ENCODE results near the gene ZNF275.

Gene ZNF275

DNA sequence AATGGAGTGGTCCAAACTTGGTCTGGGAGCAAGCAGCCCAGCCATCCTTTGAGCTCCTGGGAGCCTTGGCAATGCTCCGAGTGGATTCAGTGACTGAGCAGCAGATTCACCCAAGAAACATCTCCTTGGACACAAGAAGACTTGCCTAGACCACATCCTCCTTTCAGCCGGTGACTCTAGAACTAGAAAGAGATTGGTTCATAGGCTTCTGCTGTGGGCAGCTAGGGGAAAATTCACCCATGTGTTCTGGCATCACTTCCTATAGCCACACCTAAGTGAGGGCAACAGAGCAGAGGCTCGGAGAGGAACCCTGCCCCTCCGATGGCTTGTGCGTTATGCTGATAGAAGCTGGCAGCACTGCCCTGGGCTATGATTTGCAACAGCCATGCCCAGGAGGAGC is 16.0 kb downstream of the ZNF275 start:
- WGBS, 2 donors (ENCODE audit: extremely low coverage in 2 of 2, insufficient read length in 2 of 2, insufficient replicate concordance in 1 of 2), result no CpG with 5 or more reads among the region's 5 CpGs
- Histone ChIP-seq H3K18ac (ENCODE audit: low read length) (no peak overlapping the region), H2BK15ac (ENCODE audit: low read length) (no peak overlapping the region), H2BK5ac (ENCODE audit: low read length) (no peak overlapping the region), H3K9me3 (replicated peaks in 1 of 2; ENCODE audit: control insufficient read depth in 2 of 2, insufficient read depth in 1 of 2, low read depth in 1 of 2, low read length in 2 of 2) (no peaks in the 10 kb centered on the region), H3K27ac (replicated peaks; ENCODE audit: low read length) (no peak overlapping the region), H4K91ac (ENCODE audit: low read depth, low read length, poor library complexity) (no peak overlapping the region), H3K27me3 (ENCODE audit: control insufficient read depth in 3 of 3, insufficient read depth in 3 of 3, low read depth in 1 of 3, low read length in 3 of 3) (peaks cover 0 to 18% (median 0%) of the 10 kb centered on the region in 3 experiments), H3K79me1 (ENCODE audit: low read depth, low read length) (no peaks in the 10 kb centered on the region), H4K8ac (ENCODE audit: low read depth, low read length) (no peak overlapping the region), H3K4me3 (ENCODE audit: low read length in 2 of 2) (no peak overlapping the region), H2BK120ac (ENCODE audit: low read depth, low read length) (no peak overlapping the region), H3K4me2 (ENCODE audit: insufficient read depth, low read length, poor library complexity, severe bottlenecking) (no peak overlapping the region), H2BK12ac (ENCODE audit: low read length) (no peak overlapping the region), H3K4me1 (ENCODE audit: control insufficient read depth in 2 of 2, insufficient read depth in 1 of 2, low read depth in 1 of 2, low read length in 2 of 2) (no peaks in the 10 kb centered on the region), H2AFZ (ENCODE audit: low read length) (no peak overlapping the region), H3K4ac (ENCODE audit: low read length) (no peak overlapping the region), H3K36me3 (replicated peaks in 1 of 2; ENCODE audit: control insufficient read depth in 2 of 2, insufficient read depth in 2 of 2, low read length in 2 of 2) (peaks cover 8 to 66% of the 10 kb centered on the region in 2 donors), H3K23ac (ENCODE audit: low read depth, low read length, poor library complexity) (no peak overlapping the region), H2AK5ac (ENCODE audit: low read depth, low read length) (no peak overlapping the region), H3K9ac (ENCODE audit: low read depth, low read length, poor library complexity) (no peak overlapping the region), H3K14ac (ENCODE audit: low read length) (no peak overlapping the region)
- no peak for DNase-seq (ENCODE audit: low spot score)

GRCh38 chrX:153351981-153352380 is 18.0 kb downstream of the ZNF275 start:
- no peak overlapping the region for H3K27ac ChIP-seq (replicated peaks; ENCODE audit: low read length)
- no peak overlapping the region for H3K4ac ChIP-seq (ENCODE audit: low read length)
- H3K4me2 ChIP-seq (ENCODE audit: insufficient read depth, low read length, poor library complexity, severe bottlenecking), result no peak overlapping the region
- DNase-seq (ENCODE audit: low spot score), result no peak
- no peaks in the 10 kb centered on the region for H3K79me1 ChIP-seq (ENCODE audit: low read depth, low read length)
- H2BK12ac ChIP-seq (ENCODE audit: low read length), result no peak overlapping the region
- no peak overlapping the region for H4K8ac ChIP-seq (ENCODE audit: low read depth, low read length)
- no peak overlapping the region for H2AK5ac ChIP-seq (ENCODE audit: low read depth, low read length)
- H3K14ac ChIP-seq (ENCODE audit: low read length), result no peak overlapping the region
- H3K9ac ChIP-seq (ENCODE audit: low read depth, low read length, poor library complexity), result no peak overlapping the region
- H3K4me3 ChIP-seq (ENCODE audit: low read length in 2 of 2), result no peak overlapping the region
- no peak overlapping the region for H3K23ac ChIP-seq (ENCODE audit: low read depth, low read length, poor library complexity)
- no peak overlapping the region for H4K91ac ChIP-seq (ENCODE audit: low read depth, low read length, poor library complexity)
- no peak overlapping the region for H3K18ac ChIP-seq (ENCODE audit: low read length)
- peaks cover 7 to 48% of the 10 kb centered on the region in 2 donors for H3K36me3 ChIP-seq (replicated peaks in 1 of 2; ENCODE audit: control insufficient read depth in 2 of 2, insufficient read depth in 2 of 2, low read length in 2 of 2)
- no CpG with 5 or more reads among the region's 8 CpGs for WGBS, 2 donors (ENCODE audit: extremely low coverage in 2 of 2, insufficient read length in 2 of 2, insufficient replicate concordance in 1 of 2)
- H3K4me1 ChIP-seq (ENCODE audit: control insufficient read depth in 2 of 2, insufficient read depth in 1 of 2, low read depth in 1 of 2, low read length in 2 of 2), result no peaks in the 10 kb centered on the region
- no peak overlapping the region for H2BK5ac ChIP-seq (ENCODE audit: low read length)
- H3K9me3 ChIP-seq (replicated peaks in 1 of 2; ENCODE audit: control insufficient read depth in 2 of 2, insufficient read depth in 1 of 2, low read depth in 1 of 2, low read length in 2 of 2), result no peaks in the 10 kb centered on the region
- H3K27me3 ChIP-seq (ENCODE audit: control insufficient read depth in 3 of 3, insufficient read depth in 3 of 3, low read depth in 1 of 3, low read length in 3 of 3), result peaks cover 0 to 18% (median 0%) of the 10 kb centered on the region in 3 experiments
- H2BK15ac ChIP-seq (ENCODE audit: low read length), result no peak overlapping the region
- H2BK120ac ChIP-seq (ENCODE audit: low read depth, low read length), result no peak overlapping the region
- no peak overlapping the region for H2AFZ ChIP-seq (ENCODE audit: low read length)

- WGBS, 2 donors (ENCODE audit: extremely low coverage in 2 of 2, insufficient read length in 2 of 2, insufficient replicate concordance in 1 of 2), result no CpG with 5 or more reads among the region's 3 CpGs
- no peak overlapping the region for H3K14ac ChIP-seq (ENCODE audit: low read length)
- H3K27ac ChIP-seq (replicated peaks; ENCODE audit: low read length), result no peak overlapping the region
- no peak overlapping the region for H2BK12ac ChIP-seq (ENCODE audit: low read length)
- H2AFZ ChIP-seq (ENCODE audit: low read length), result no peak overlapping the region
- no peak overlapping the region for H2BK5ac ChIP-seq (ENCODE audit: low read length)
- DNase-seq (ENCODE audit: low spot score), result no peak
- H3K27me3 ChIP-seq (ENCODE audit: control insufficient read depth in 3 of 3, insufficient read depth in 3 of 3, low read depth in 1 of 3, low read length in 3 of 3), result peaks cover 0 to 18% (median 0%) of the 10 kb centered on the region in 3 experiments
- H3K36me3 ChIP-seq (replicated peaks in 1 of 2; ENCODE audit: control insufficient read depth in 2 of 2, insufficient read depth in 2 of 2, low read length in 2 of 2), result peaks cover 4 to 39% of the 10 kb centered on the region in 2 donors
- H3K4me2 ChIP-seq (ENCODE audit: insufficient read depth, low read length, poor library complexity, severe bottlenecking), result no peak overlapping the region
- no peak overlapping the region for H3K23ac ChIP-seq (ENCODE audit: low read depth, low read length, poor library complexity)
- H3K9me3 ChIP-seq (replicated peaks in 1 of 2; ENCODE audit: control insufficient read depth in 2 of 2, insufficient read depth in 1 of 2, low read depth in 1 of 2, low read length in 2 of 2), result no peaks in the 10 kb centered on the region
- H3K4ac ChIP-seq (ENCODE audit: low read length), result no peak overlapping the region
- H3K4me1 ChIP-seq (ENCODE audit: control insufficient read depth in 2 of 2, insufficient read depth in 1 of 2, low read depth in 1 of 2, low read length in 2 of 2), result no peaks in the 10 kb centered on the region
- H3K79me1 ChIP-seq (ENCODE audit: low read depth, low read length), result no peaks in the 10 kb centered on the region
- no peak overlapping the region for H2BK120ac ChIP-seq (ENCODE audit: low read depth, low read length)
- no peak overlapping the region for H4K8ac ChIP-seq (ENCODE audit: low read depth, low read length)
- no peak overlapping the region for H2AK5ac ChIP-seq (ENCODE audit: low read depth, low read length)
- H3K4me3 ChIP-seq (ENCODE audit: low read length in 2 of 2), result no peak overlapping the region
- no peak overlapping the region for H3K9ac ChIP-seq (ENCODE audit: low read depth, low read length, poor library complexity)
- no peak overlapping the region for H3K18ac ChIP-seq (ENCODE audit: low read length)
- no peak overlapping the region for H2BK15ac ChIP-seq (ENCODE audit: low read length)
- H4K91ac ChIP-seq (ENCODE audit: low read depth, low read length, poor library complexity), result no peak overlapping the region
These were observed 18.9 kb downstream of the ZNF275 start for GRCh38 chrX:153352858-153353257.

DNA sequence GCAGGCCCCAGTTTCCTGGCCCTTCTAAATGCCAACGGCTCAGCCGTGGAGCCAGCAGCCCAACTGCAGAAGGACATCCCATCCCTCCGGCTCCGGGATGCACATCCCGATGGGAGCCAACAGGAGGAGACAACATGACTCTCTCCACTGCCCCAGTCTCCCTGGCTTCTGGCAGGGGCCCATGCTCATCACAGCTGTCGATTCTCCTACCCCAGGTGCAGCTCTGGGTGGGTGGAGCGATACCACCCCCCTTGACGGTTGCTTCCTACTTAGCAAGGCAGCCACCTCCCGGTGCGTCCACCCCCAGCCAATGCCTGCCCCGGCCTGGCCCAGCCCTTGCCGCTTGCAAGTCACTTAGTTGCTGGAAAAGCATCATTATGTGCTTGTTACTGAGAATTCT is 19.5 kb downstream of the ZNF275 start:
- Histone ChIP-seq H2AK5ac (ENCODE audit: low read depth, low read length) (no peak overlapping the region), H3K4ac (ENCODE audit: low read length) (no peak overlapping the region), H3K18ac (ENCODE audit: low read length) (no peak overlapping the region), H3K27ac (replicated peaks; ENCODE audit: low read length) (no peak overlapping the region), H3K9me3 (replicated peaks in 1 of 2; ENCODE audit: control insufficient read depth in 2 of 2, insufficient read depth in 1 of 2, low read depth in 1 of 2, low read length in 2 of 2) (no peaks in the 10 kb centered on the region), H2AFZ (ENCODE audit: low read length) (no peak overlapping the region), H3K36me3 (replicated peaks in 1 of 2; ENCODE audit: control insufficient read depth in 2 of 2, insufficient read depth in 2 of 2, low read length in 2 of 2) (peaks cover 4 to 33% of the 10 kb centered on the region in 2 donors), H3K9ac (ENCODE audit: low read depth, low read length, poor library complexity) (no peak overlapping the region), H2BK12ac (ENCODE audit: low read length) (no peak overlapping the region), H3K23ac (ENCODE audit: low read depth, low read length, poor library complexity) (no peak overlapping the region), H4K91ac (ENCODE audit: low read depth, low read length, poor library complexity) (no peak overlapping the region), H3K79me1 (ENCODE audit: low read depth, low read length) (no peaks in the 10 kb centered on the region), H3K14ac (ENCODE audit: low read length) (no peak overlapping the region), H4K8ac (ENCODE audit: low read depth, low read length) (no peak overlapping the region), H3K4me2 (ENCODE audit: insufficient read depth, low read length, poor library complexity, severe bottlenecking) (no peak overlapping the region), H3K4me1 (ENCODE audit: control insufficient read depth in 2 of 2, insufficient read depth in 1 of 2, low read depth in 1 of 2, low read length in 2 of 2) (no peaks in the 10 kb centered on the region), H3K4me3 (ENCODE audit: low read length in 2 of 2) (no peak overlapping the region), H3K27me3 (ENCODE audit: control insufficient read depth in 3 of 3, insufficient read depth in 3 of 3, low read depth in 1 of 3, low read length in 3 of 3) (peaks cover 0 to 18% (median 0%) of the 10 kb centered on the region in 3 experiments), H2BK120ac (ENCODE audit: low read depth, low read length) (no peak overlapping the region), H2BK5ac (ENCODE audit: low read length) (no peak overlapping the region), H2BK15ac (ENCODE audit: low read length) (no peak overlapping the region)
- WGBS, 2 donors (ENCODE audit: extremely low coverage in 2 of 2, insufficient read length in 2 of 2, insufficient replicate concordance in 1 of 2), result no CpG with 5 or more reads among the region's 12 CpGs
- no peak for DNase-seq (ENCODE audit: low spot score)

Data from neuronal stem cell (in vitro differentiated cells).